Natural killer cell (primary cell): ENCODE results near the gene SPATA31C1. TPM values are rescaled to one million over a fixed set of nuclear protein-coding genes. Genes with fewer than 3 reads are reported as not detected.

Source experiments
- ATAC-seq, 3 donors: fragments of 150-1000 bp in 2 of 3; fragments of 200-7000 bp in 1 of 3; cut with Tn5 transposase; 1 replicate in 1 of 3; 2 replicates in 2 of 3; pipeline ENCODE4 v1.10.0; 2021; ENCODE audit warnings: mild to moderate bottlenecking in 2 of 3, moderate library complexity in 2 of 3
- DNase-seq, 2 donors: peaks; one replicate each; pipeline versions ENCODE4 v3.0.0 to v3.0.0-alpha.2; 2013 to 2021; ENCODE audit warnings: mixed read lengths in 1 of 2
- H3K27ac ChIP-seq: one replicate; pipeline ENCODE4 v1.5.1; 2013; ENCODE audit warnings: mild to moderate bottlenecking, low read length
- H3K27me3 ChIP-seq: one replicate; pipeline ENCODE4 v1.6.1; 2013; ENCODE audit warnings: low read length; ENCODE audit not compliant: control insufficient read depth, insufficient read depth
- H3K36me3 ChIP-seq: one replicate; pipeline ENCODE4 v1.6.1; 2013; ENCODE audit warnings: low read length; ENCODE audit not compliant: control insufficient read depth, insufficient read depth
- H3K4me1 ChIP-seq: one replicate; pipeline ENCODE4 v1.6.1; 2013; ENCODE audit warnings: low read length; ENCODE audit not compliant: control insufficient read depth, insufficient read depth
- H3K4me3 ChIP-seq: one replicate; pipeline ENCODE4 v1.5.1; 2013; ENCODE audit warnings: low read length
- H3K9me3 ChIP-seq: one replicate; pipeline ENCODE4 v1.6.1; 2013; ENCODE audit warnings: low read length; ENCODE audit not compliant: control insufficient read depth, insufficient read depth
- H3K27ac Mint-ChIP-seq, 2 donors: one replicate each; pipeline ENCODE4 v1.8.0; 2022; ENCODE audit warnings: mild to moderate bottlenecking in 2 of 2, mixed read lengths in 2 of 2, moderate library complexity in 1 of 2
- H3K27me3 Mint-ChIP-seq, 2 donors: one replicate each; pipeline ENCODE4 v1.8.0; 2022; ENCODE audit warnings: low read depth in 2 of 2, mixed read lengths in 2 of 2
- H3K36me3 Mint-ChIP-seq: one replicate; pipeline ENCODE4 v1.8.0; 2022; ENCODE audit warnings: mixed read lengths
- H3K4me1 Mint-ChIP-seq, 2 donors: one replicate each; pipeline ENCODE4 v1.8.0; 2022; ENCODE audit warnings: mixed read lengths in 2 of 2
- H3K4me3 Mint-ChIP-seq: one replicate; pipeline ENCODE4 v1.8.0; 2022; ENCODE audit warnings: mild to moderate bottlenecking, moderate library complexity, mixed read lengths
- H3K9me3 Mint-ChIP-seq, 2 donors: one replicate each; pipeline ENCODE4 v1.8.0; 2022; ENCODE audit warnings: mixed read lengths in 2 of 2
- WGBS: methylation state at CpG from one replicate; pipeline ENCODE4 v1.1.7; 2013; ENCODE audit warnings: missing lambda C conversion rate; ENCODE audit not compliant: insufficient coverage; 5-methylcytosine and 5-hydroxymethylcytosine counted together
- intact Hi-C: fragments of 100-400 bp; cut with micrococcal nuclease; formaldehyde crosslinking; loops from one replicate; pipeline ENCODE4 v1.14.2; 2022
- total RNA-seq, 4 donors: library from RNA; stranded (reverse); fragments of 120-200 nt in 1 of 4; gene quantifications; one replicate each; pipeline versions ENCODE4 v1.2.3 to v1.2.4, GENCODE V29; 2013 to 2022
- TF ChIP-seq, protein P1 (sequence below): fragments of 200-600 bp; IDR thresholded peaks from one replicate; pipeline ENCODE4 v1.8.0; 2022; ENCODE audit warnings: antibody characterized with exemption

Gene SPATA31C1
- total RNA-seq, 3 donors from 2014 or later (not counting 1 experiment from before 2014, with no cell fraction given) = not detected

DNA sequence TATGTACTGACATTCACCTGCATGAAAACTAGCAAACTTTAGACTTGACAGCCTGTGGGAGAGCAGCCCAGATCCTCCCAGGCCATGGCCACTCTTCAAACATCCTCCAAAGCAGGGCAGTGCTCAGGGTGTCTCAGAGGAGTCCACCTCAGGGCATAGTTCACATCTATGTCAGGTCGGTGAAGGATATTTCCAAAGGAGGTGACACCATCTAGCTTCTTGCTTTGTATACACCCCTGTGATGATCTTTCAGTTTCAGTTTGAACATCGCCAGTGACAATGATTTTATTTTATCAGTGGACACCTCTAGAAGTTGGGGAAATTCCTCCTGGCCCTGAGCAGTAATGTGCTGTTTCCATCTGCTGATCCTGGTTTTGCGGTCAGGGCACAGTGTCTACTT is 36.5 kb downstream of the SPATA31C1 start:
- 66% methylated on average over 3 of the region's 3 CpGs for WGBS
- Mint-ChIP-seq H3K27ac (no peak overlapping the region), H3K9me3 (no peaks in the 10 kb centered on the region), H3K27me3 (peaks cover 16 to 45% of the 10 kb centered on the region in 2 donors), H3K4me1 (no peaks in the 10 kb centered on the region), H3K4me3 (no peak overlapping the region), H3K36me3 (no peaks in the 10 kb centered on the region)
- DNase-seq (no peak), ATAC-seq (no peak)
- intact Hi-C loops = no loop called here
- TF ChIP-seq, protein P1, sequence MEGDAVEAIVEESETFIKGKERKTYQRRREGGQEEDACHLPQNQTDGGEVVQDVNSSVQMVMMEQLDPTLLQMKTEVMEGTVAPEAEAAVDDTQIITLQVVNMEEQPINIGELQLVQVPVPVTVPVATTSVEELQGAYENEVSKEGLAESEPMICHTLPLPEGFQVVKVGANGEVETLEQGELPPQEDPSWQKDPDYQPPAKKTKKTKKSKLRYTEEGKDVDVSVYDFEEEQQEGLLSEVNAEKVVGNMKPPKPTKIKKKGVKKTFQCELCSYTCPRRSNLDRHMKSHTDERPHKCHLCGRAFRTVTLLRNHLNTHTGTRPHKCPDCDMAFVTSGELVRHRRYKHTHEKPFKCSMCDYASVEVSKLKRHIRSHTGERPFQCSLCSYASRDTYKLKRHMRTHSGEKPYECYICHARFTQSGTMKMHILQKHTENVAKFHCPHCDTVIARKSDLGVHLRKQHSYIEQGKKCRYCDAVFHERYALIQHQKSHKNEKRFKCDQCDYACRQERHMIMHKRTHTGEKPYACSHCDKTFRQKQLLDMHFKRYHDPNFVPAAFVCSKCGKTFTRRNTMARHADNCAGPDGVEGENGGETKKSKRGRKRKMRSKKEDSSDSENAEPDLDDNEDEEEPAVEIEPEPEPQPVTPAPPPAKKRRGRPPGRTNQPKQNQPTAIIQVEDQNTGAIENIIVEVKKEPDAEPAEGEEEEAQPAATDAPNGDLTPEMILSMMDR = no peak
- Histone ChIP-seq H3K27ac (no peak overlapping the region), H3K27me3 (peaks cover 9% of the 10 kb centered on the region), H3K36me3 (no peaks in the 10 kb centered on the region), H3K4me1 (no peaks in the 10 kb centered on the region), H3K4me3 (no peak overlapping the region), H3K9me3 (peaks cover 7% of the 10 kb centered on the region)

DNA sequence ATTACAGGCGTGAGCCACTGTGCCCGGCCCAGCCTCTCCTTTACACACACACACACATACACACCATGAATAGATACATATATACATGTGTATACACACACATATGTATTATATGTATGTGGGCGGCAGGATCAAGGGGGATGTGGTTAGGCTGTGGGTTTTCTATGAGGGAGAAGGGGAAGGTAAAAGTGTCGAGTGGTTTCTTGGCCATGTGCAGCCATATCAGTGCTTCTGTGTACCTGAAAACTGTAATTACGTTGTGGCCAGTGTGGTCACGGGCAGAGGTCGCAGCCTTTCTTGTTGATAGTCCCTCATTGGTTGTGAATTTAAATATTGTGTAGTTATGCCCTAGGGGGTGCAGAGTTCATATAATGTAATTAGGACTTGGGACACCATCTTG is 40.1 kb downstream of the SPATA31C1 start:
- H3K36me3 ChIP-seq = no peaks in the 10 kb centered on the region
- H3K27ac ChIP-seq = no peak overlapping the region
- WGBS = 33% methylated on average over 7 of the region's 7 CpGs
- no peak for ATAC-seq
- intact Hi-C loops = no loop called here
- peaks cover 3% of the 10 kb centered on the region for H3K27me3 ChIP-seq
- Mint-ChIP-seq H3K27ac (no peak overlapping the region), H3K27me3 (peaks cover 24 to 56% of the 10 kb centered on the region in 2 donors), H3K4me1 (no peaks in the 10 kb centered on the region), H3K9me3 (no peaks in the 10 kb centered on the region), H3K36me3 (no peaks in the 10 kb centered on the region), H3K4me3 (no peak overlapping the region)
- H3K4me1 ChIP-seq = no peaks in the 10 kb centered on the region
- no peak overlapping the region for H3K4me3 ChIP-seq
- no peak for DNase-seq
- H3K9me3 ChIP-seq = no peaks in the 10 kb centered on the region
- TF ChIP-seq, protein P1 = no peak

DNA sequence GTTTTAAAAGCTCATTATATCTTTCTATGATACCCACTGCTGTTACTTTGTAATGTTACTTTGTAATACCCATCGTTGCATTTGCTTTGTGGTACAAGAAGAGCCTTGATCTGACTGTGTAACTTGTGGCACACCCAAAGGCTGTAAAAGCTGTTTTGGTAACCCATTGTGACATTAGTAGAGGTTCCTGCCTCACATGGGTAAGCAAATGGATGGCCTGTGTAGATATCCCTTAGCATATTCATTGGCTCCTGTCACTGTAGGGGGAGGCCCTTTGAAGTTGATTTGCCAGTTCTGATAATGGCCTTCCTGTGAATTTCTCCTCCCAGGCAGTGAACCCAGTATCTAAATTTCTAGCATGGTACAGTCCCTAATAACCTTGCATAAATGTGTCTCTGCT is 40.8 kb downstream of the SPATA31C1 start:
- Histone ChIP-seq H3K9me3 (no peaks in the 10 kb centered on the region), H3K27me3 (peaks cover 3% of the 10 kb centered on the region), H3K27ac (no peak overlapping the region), H3K36me3 (no peaks in the 10 kb centered on the region), H3K4me3 (no peak overlapping the region), H3K4me1 (no peaks in the 10 kb centered on the region)
- Mint-ChIP-seq H3K4me3 (no peak overlapping the region), H3K27ac (no peak overlapping the region), H3K27me3 (peaks cover 24 to 55% of the 10 kb centered on the region in 2 donors), H3K9me3 (no peaks in the 10 kb centered on the region), H3K36me3 (no peaks in the 10 kb centered on the region), H3K4me1 (no peaks in the 10 kb centered on the region)
- intact Hi-C loops = no loop called here
- ATAC-seq = no peak
- 93% methylated on average over 1 of the region's 1 CpG for WGBS
- TF ChIP-seq, protein P1 = no peak
- DNase-seq = no peak

DNA sequence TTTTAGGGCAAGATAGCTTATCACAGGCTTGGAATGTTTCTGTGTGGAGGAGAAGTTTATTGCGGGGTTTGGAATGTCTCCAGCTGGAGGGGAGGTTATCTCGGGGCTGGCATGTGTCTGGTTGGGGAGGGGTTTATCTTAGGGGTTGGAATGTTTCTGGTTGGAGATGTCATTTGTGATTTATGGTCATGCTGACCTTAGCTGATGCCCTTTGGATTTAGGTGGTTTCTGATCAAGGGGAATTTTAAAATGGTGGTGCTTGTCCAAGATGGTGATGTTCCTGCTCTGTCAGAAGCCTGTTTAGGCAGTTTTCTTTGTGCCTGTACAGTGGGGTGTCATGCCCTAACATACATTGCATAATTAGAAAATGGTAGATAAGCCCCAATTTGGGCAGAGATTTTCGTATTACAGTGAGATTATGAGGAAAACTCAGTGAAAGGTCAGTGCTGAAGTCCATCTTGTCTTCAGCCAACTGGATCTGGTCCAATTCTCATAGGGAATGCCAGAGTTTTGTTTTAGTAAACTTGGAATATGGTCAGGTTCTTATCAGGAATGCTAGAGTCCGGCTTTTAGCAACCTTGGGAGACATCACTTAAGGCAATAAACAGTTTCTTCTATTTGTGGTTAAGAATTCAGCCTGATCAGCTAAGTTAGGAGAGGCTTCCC is 42.3 kb downstream of the SPATA31C1 start:
- intact Hi-C loops = no loop called here
- ATAC-seq (no peak), DNase-seq (no peak)
- Mint-ChIP-seq H3K27me3 (peaks cover 16 to 42% of the 10 kb centered on the region in 2 donors), H3K4me3 (no peak overlapping the region), H3K27ac (no peak overlapping the region), H3K36me3 (no peaks in the 10 kb centered on the region), H3K9me3 (no peaks in the 10 kb centered on the region), H3K4me1 (no peaks in the 10 kb centered on the region)
- Histone ChIP-seq H3K36me3 (no peaks in the 10 kb centered on the region), H3K27ac (no peak overlapping the region), H3K4me1 (no peaks in the 10 kb centered on the region), H3K27me3 (peaks cover 3% of the 10 kb centered on the region), H3K9me3 (no peaks in the 10 kb centered on the region), H3K4me3 (no peak overlapping the region)
- TF ChIP-seq, protein P1 = no peak
- WGBS = 80% methylated on average over 4 of the region's 4 CpGs
